GM19452 (cell line): ENCODE results near the gene SGK2.
"Not testable (repeated sequence)": the region's sequence is repeated elsewhere in the genome, so short reads cannot be mapped to it uniquely, and the experiment has no call there.

ENCODE experiments used
- ATAC-seq: cut with Tn5 transposase; IDR thresholded peaks from one replicate; pipeline ENCODE4 v1.9.1; 2021; ENCODE audit not compliant: unreplicated experiment

The SGK2 gene

DNA sequence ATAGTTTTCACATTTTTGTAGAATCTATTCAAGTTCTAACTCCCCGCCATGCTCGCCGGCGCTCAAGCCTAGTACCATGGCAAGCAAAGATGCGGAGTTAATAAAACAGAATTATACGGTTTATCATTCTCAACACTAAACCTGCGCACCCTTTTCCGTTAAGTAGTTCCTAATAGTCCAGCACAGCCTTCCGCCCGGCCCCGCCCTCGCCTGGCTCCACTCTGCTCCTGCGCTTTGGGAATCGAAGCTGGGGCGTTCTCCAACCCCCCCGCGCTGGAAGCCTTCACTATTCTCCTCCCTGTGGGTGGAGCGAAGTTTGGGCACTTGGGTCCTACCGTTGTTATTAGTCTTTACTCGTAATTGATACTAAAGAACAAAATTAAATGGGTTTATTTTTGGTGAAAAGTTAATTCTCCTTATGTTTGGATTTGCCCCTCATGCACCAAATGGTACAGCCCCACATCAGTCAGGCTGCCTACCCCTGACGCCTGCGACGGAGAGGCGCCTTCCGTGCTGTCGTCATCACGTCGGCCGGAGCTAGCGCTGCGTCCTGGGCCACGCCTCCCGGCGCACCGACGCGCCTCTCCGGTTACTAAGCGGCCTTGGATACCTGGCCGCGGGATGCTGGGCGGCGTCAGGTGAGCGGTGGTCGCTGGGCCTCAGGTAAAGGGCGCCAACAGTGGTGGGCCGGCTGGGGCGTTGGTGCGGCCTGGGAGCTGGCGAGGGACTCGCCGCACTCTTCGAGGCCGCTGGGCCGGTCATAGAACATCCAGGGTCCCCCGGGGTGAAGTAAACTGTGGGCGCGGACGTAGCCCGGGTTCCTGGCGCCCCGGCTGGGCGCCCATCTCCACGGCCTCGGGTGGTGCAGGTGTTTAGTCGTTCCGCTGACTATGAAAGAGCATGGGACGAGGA lies 31.8 kb downstream of the SGK2 start, which contains the start of gene IFT52:
Gene IFT52, plus strand, starts transcription at position 546 of the 912 bp plus-strand sequence. CDS start 3,762 bp downstream, outside the sequence.
- ATAC-seq: peak; percentile 99

DNA sequence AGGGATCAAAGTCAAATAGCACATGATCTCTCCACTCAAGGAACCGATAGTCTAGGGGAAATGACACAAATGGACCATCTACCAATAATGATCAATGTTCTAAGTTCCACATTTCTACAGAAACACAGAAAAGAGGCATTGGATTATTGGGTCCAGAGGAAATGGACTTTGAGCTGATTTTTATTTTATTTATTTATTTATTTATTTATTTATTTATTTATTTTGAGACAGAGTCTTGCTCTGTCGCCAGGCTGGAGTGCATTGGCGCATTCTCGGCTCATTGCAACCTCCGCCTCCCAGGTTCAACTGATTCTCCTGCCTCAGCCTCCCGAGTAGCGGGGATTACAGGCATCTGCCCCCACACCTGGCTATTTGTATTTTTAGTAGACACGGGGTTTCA lies 43.1 kb downstream of the SGK2 start:
- ATAC-seq: not testable (repeated sequence)

DNA sequence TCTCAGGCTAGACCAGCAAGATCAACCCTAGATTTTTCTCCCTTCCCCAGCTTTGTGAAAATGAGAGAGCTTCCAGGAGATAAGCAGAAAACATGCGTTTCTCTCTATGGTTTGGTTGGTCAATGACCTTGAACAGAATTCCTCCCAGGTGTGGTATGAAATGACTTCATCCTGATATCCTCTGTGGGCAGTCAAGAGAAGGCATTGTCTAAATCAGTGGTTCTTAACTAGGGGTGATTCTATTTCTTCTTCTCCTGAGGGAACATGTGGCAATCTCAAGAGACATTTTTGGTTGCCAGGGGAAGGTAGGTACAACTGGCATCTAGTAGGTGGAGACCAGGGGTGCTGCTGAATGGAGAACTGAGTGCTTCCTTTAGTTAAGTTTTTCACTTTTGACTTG lies 44.3 kb downstream of the SGK2 start:
- ATAC-seq: no peak

DNA sequence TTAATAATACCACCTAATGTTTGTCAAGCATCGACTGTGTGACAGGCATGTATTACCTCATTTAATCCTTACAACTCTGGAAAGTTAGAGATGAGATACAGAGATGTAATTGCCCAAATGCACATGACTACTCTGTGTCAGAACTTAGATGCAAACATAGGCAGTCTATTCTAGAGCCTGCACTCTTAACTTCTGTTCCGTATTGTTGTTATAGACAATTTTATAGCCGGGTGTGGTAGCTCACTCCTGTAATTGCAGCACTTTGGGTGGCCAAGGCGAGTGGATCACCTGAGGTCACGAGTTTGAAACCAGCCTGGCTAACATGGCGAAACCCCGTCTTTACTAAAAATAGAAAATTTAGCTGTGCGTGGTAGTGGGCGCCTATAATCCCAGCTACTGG lies 46.9 kb downstream of the SGK2 start:
- ATAC-seq: no peak

DNA sequence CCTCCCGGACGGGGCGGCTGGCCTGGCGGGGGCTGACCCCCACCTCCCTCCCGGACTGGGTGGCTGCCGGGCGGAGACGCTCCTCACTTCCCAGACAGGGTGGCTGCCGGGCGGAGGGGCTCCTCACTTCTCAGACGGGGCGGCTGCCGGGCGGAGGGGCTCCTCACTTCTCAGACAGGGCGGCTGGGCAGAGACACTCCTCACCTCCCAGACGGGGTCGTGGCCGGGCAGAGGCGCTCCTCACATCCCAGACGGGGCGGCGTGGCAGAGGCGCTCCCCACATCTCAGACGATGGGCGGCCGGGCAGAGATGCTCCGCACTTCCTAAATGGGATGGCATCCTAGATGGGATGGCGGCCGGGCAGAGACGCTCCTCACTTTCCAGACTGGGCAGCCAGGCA lies 48.5 kb downstream of the SGK2 start:
- not testable (repeated sequence) for ATAC-seq

DNA sequence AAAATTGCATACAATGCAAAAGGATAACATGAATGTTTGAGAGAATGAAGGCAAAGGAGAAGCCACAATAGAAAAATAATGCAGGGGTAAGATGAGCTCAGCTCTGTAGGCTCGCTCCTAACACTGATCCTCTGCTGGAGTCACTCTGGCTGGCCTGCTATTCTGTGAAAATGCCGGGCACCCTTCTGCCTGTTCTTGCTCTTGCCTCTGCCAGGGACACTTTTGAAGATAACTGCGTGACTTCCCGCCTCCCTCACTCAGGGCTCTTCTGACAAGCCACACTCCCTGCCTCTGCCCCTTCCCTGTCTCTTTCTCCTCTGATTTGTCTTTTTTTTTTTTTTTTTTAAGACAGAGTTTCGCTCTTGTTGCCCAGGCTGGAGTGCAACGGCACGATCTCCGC lies 72.8 kb downstream of the SGK2 start:
- no peak for ATAC-seq
